ENCODE data around the gene SCCPDH.
"Not testable (repeated sequence)": the region's sequence is repeated elsewhere in the genome, so short reads cannot be mapped to it uniquely, and the experiment has no call there.

The SCCPDH gene

GRCh38 chr1:246798606-246799496, 74.6 kb downstream of the SCCPDH start:
- Histone ChIP-seq H3K9ac (ENCODE audit: low read depth in 1 of 2, low read length in 2 of 2) (no peak overlapping the region), H3K36me3 (ENCODE audit: control insufficient read depth in 1 of 2, insufficient read depth in 2 of 2, low read length in 2 of 2) (no peaks in the 10 kb centered on the region), H3K4me3 (ENCODE audit: low read depth in 1 of 2, low read length in 2 of 2) (no peak overlapping the region)

DNA sequence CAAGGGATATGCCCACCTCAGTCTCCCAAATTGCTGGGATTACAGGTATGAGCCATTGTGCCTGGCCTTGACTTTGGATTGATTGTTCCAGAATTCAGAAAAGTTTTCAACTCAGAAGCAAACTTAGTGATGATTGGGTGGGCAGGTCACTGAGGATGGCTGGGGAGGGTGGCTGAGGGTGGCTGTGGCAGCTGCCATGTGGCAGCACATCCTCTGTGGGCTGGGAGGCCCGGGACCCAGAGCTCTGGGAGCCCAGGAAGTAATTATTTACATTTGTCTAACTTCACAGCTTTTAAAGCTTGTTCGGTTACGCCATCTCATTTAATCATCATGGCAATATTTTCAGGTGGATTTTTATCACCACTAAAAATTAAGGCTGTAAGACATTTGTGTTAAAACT, 76.1 kb downstream of the SCCPDH start:
- H3K27ac ChIP-seq (ENCODE audit: low read depth, low read length) = no peak overlapping the region
- H3K36me3 ChIP-seq (ENCODE audit: control insufficient read depth in 1 of 2, insufficient read depth in 2 of 2, low read length in 2 of 2) = no peaks in the 10 kb centered on the region
- no peak overlapping the region for H3K9ac ChIP-seq (ENCODE audit: low read depth in 1 of 2, low read length in 2 of 2)
- H3K4me3 ChIP-seq (ENCODE audit: low read depth in 1 of 2, low read length in 2 of 2) = no peak overlapping the region
- H3K9me3 ChIP-seq (ENCODE audit: control insufficient read depth in 1 of 2, low read length in 2 of 2) = no peaks in the 10 kb centered on the region
- H3K4me1 ChIP-seq (ENCODE audit: control insufficient read depth in 1 of 2, insufficient read depth in 2 of 2, low read length in 2 of 2) = peaks cover 5 to 25% of the 10 kb centered on the region in 2 donors
- no peaks in the 10 kb centered on the region for H3K27me3 ChIP-seq (ENCODE audit: control insufficient read depth in 1 of 2, insufficient read depth in 2 of 2, low read length in 2 of 2)

More at GRCh38 chr1:246798606-246799496, 74.6 kb downstream of the SCCPDH start:
- peaks cover 12 to 37% of the 10 kb centered on the region in 2 donors for H3K4me1 ChIP-seq (ENCODE audit: control insufficient read depth in 1 of 2, insufficient read depth in 2 of 2, low read length in 2 of 2)
- H3K27ac ChIP-seq (ENCODE audit: low read depth, low read length) = no peak overlapping the region
- no peaks in the 10 kb centered on the region for H3K9me3 ChIP-seq (ENCODE audit: control insufficient read depth in 1 of 2, low read length in 2 of 2)
- no peaks in the 10 kb centered on the region for H3K27me3 ChIP-seq (ENCODE audit: control insufficient read depth in 1 of 2, insufficient read depth in 2 of 2, low read length in 2 of 2)

- H3K27ac ChIP-seq (ENCODE audit: low read depth, low read length) = no peak overlapping the region
- H3K27me3 ChIP-seq (ENCODE audit: control insufficient read depth in 1 of 2, insufficient read depth in 2 of 2, low read length in 2 of 2) = no peaks in the 10 kb centered on the region
- no peak overlapping the region for H3K4me3 ChIP-seq (ENCODE audit: low read depth in 1 of 2, low read length in 2 of 2)
- H3K9me3 ChIP-seq (ENCODE audit: control insufficient read depth in 1 of 2, low read length in 2 of 2) = no peaks in the 10 kb centered on the region
- H3K36me3 ChIP-seq (ENCODE audit: control insufficient read depth in 1 of 2, insufficient read depth in 2 of 2, low read length in 2 of 2) = no peaks in the 10 kb centered on the region
- peaks cover 5 to 21% of the 10 kb centered on the region in 2 donors for H3K4me1 ChIP-seq (ENCODE audit: control insufficient read depth in 1 of 2, insufficient read depth in 2 of 2, low read length in 2 of 2)
- no peak overlapping the region for H3K9ac ChIP-seq (ENCODE audit: low read depth in 1 of 2, low read length in 2 of 2)
Measured at GRCh38 chr1:246800756-246801155, 76.5 kb downstream of the SCCPDH start.

- Histone ChIP-seq H3K9me3 (ENCODE audit: control insufficient read depth in 1 of 2, low read length in 2 of 2) (no peaks in the 10 kb centered on the region), H3K4me1 (ENCODE audit: control insufficient read depth in 1 of 2, insufficient read depth in 2 of 2, low read length in 2 of 2) (peaks cover 5 to 19% of the 10 kb centered on the region in 2 donors), H3K36me3 (ENCODE audit: control insufficient read depth in 1 of 2, insufficient read depth in 2 of 2, low read length in 2 of 2) (no peaks in the 10 kb centered on the region), H3K27me3 (ENCODE audit: control insufficient read depth in 1 of 2, insufficient read depth in 2 of 2, low read length in 2 of 2) (no peaks in the 10 kb centered on the region), H3K9ac (ENCODE audit: low read depth in 1 of 2, low read length in 2 of 2) (no peak overlapping the region), H3K4me3 (ENCODE audit: low read depth in 1 of 2, low read length in 2 of 2) (no peak overlapping the region), H3K27ac (ENCODE audit: low read depth, low read length) (no peak overlapping the region)
Measured at GRCh38 chr1:246801241-246802020, 77.2 kb downstream of the SCCPDH start.

GRCh38 chr1:246803373-246803772, 79.2 kb downstream of the SCCPDH start:
- no peak overlapping the region for H3K4me3 ChIP-seq (ENCODE audit: low read depth in 1 of 2, low read length in 2 of 2)
- H3K4me1 ChIP-seq (ENCODE audit: control insufficient read depth in 1 of 2, insufficient read depth in 2 of 2, low read length in 2 of 2) = peaks cover 5 to 19% of the 10 kb centered on the region in 2 donors
- H3K27me3 ChIP-seq (ENCODE audit: control insufficient read depth in 1 of 2, insufficient read depth in 2 of 2, low read length in 2 of 2) = no peaks in the 10 kb centered on the region
- no peak overlapping the region for H3K9ac ChIP-seq (ENCODE audit: low read depth in 1 of 2, low read length in 2 of 2)
- H3K27ac ChIP-seq (ENCODE audit: low read depth, low read length) = no peak overlapping the region
- H3K36me3 ChIP-seq (ENCODE audit: control insufficient read depth in 1 of 2, insufficient read depth in 2 of 2, low read length in 2 of 2) = no peaks in the 10 kb centered on the region
- H3K9me3 ChIP-seq (ENCODE audit: control insufficient read depth in 1 of 2, low read length in 2 of 2) = no peaks in the 10 kb centered on the region

DNA sequence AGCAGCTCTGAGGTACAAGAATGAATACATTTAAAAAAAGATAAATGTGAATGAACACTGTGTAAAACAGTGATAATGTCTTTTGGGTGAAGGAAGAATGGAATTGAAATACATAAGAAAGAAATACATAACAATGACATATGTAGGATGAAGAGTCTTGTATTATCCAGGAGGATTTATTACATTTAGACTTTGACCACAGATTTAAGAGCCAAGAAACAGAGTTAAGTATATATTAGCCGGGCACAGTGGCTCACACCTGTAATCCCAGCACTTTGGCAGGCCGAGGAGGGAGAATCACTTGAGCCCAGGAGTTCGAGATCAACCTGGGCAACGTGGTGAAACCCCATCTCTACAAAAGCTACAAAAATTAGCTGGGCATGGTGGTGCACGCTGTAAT, 79.7 kb downstream of the SCCPDH start:
- Histone ChIP-seq H3K9me3 (ENCODE audit: control insufficient read depth in 1 of 2, low read length in 2 of 2) (no peaks in the 10 kb centered on the region), H3K9ac (ENCODE audit: low read depth in 1 of 2, low read length in 2 of 2) (no peak overlapping the region), H3K27me3 (ENCODE audit: control insufficient read depth in 1 of 2, insufficient read depth in 2 of 2, low read length in 2 of 2) (no peaks in the 10 kb centered on the region), H3K4me3 (ENCODE audit: low read depth in 1 of 2, low read length in 2 of 2) (no peak overlapping the region), H3K27ac (ENCODE audit: low read depth, low read length) (no peak overlapping the region), H3K36me3 (ENCODE audit: control insufficient read depth in 1 of 2, insufficient read depth in 2 of 2, low read length in 2 of 2) (no peaks in the 10 kb centered on the region), H3K4me1 (ENCODE audit: control insufficient read depth in 1 of 2, insufficient read depth in 2 of 2, low read length in 2 of 2) (peaks cover 5 to 19% of the 10 kb centered on the region in 2 donors)

DNA sequence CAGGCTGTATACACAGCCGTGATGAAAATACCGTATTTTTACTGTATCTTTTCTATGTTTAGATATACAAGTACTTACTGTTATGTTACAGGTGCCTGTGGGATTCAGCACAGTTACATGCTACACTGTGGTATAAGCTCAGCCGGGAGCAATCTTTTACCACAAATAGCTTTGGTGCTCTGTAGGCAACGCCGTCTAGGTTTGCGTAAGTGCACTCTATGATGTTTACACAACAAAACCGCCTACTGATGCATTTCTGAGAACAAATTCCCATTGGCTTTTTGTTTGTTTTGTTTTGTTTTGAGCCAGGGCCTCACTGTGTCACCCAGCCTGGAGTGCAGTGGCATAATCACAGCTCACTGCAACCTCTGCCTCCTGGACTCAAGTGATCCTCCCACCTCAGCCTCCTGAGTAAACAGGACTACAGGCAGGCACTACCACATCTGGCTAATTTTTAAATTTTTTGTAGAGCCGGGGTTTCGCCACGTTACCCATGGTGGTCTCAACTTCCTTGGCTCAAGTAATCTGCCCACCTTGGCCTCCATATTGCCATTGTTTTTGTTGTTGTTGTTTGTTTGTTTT, 81.0 kb downstream of the SCCPDH start:
- no peaks in the 10 kb centered on the region for H3K36me3 ChIP-seq (ENCODE audit: control insufficient read depth in 1 of 2, insufficient read depth in 2 of 2, low read length in 2 of 2)
- peaks cover 5 to 12% of the 10 kb centered on the region in 2 donors for H3K4me1 ChIP-seq (ENCODE audit: control insufficient read depth in 1 of 2, insufficient read depth in 2 of 2, low read length in 2 of 2)
- no peaks in the 10 kb centered on the region for H3K9me3 ChIP-seq (ENCODE audit: control insufficient read depth in 1 of 2, low read length in 2 of 2)
- H3K27ac ChIP-seq (ENCODE audit: low read depth, low read length) = no peak overlapping the region
- no peak overlapping the region for H3K9ac ChIP-seq (ENCODE audit: low read depth in 1 of 2, low read length in 2 of 2)
- no peaks in the 10 kb centered on the region for H3K27me3 ChIP-seq (ENCODE audit: control insufficient read depth in 1 of 2, insufficient read depth in 2 of 2, low read length in 2 of 2)
- no peak overlapping the region for H3K4me3 ChIP-seq (ENCODE audit: low read depth in 1 of 2, low read length in 2 of 2)

GRCh38 chr1:246809473-246809872, 85.3 kb downstream of the SCCPDH start:
- no peak overlapping the region for H3K9ac ChIP-seq (ENCODE audit: low read depth in 1 of 2, low read length in 2 of 2)
- no peak overlapping the region for H3K4me3 ChIP-seq (ENCODE audit: low read depth in 1 of 2, low read length in 2 of 2)
- no peaks in the 10 kb centered on the region for H3K4me1 ChIP-seq (ENCODE audit: control insufficient read depth in 1 of 2, insufficient read depth in 2 of 2, low read length in 2 of 2)
- no peaks in the 10 kb centered on the region for H3K9me3 ChIP-seq (ENCODE audit: control insufficient read depth in 1 of 2, low read length in 2 of 2)
- H3K36me3 ChIP-seq (ENCODE audit: control insufficient read depth in 1 of 2, insufficient read depth in 2 of 2, low read length in 2 of 2) = no peaks in the 10 kb centered on the region
- H3K27me3 ChIP-seq (ENCODE audit: control insufficient read depth in 1 of 2, insufficient read depth in 2 of 2, low read length in 2 of 2) = no peaks in the 10 kb centered on the region
- no peak overlapping the region for H3K27ac ChIP-seq (ENCODE audit: low read depth, low read length)

- Histone ChIP-seq H3K9ac (ENCODE audit: low read depth in 1 of 2, low read length in 2 of 2) (no peak overlapping the region), H3K36me3 (ENCODE audit: control insufficient read depth in 1 of 2, insufficient read depth in 2 of 2, low read length in 2 of 2) (no peaks in the 10 kb centered on the region), H3K27ac (ENCODE audit: low read depth, low read length) (no peak overlapping the region), H3K27me3 (ENCODE audit: control insufficient read depth in 1 of 2, insufficient read depth in 2 of 2, low read length in 2 of 2) (no peaks in the 10 kb centered on the region), H3K4me1 (ENCODE audit: control insufficient read depth in 1 of 2, insufficient read depth in 2 of 2, low read length in 2 of 2) (no peaks in the 10 kb centered on the region), H3K4me3 (ENCODE audit: low read depth in 1 of 2, low read length in 2 of 2) (no peak overlapping the region), H3K9me3 (ENCODE audit: control insufficient read depth in 1 of 2, low read length in 2 of 2) (no peaks in the 10 kb centered on the region)
Measured at GRCh38 chr1:246811985-246812384, 87.8 kb downstream of the SCCPDH start.

- not testable (repeated sequence) for H3K4me1 ChIP-seq (ENCODE audit: control insufficient read depth in 1 of 2, insufficient read depth in 2 of 2, low read length in 2 of 2); H3K27ac ChIP-seq (ENCODE audit: low read depth, low read length); H3K36me3 ChIP-seq (ENCODE audit: control insufficient read depth in 1 of 2, insufficient read depth in 2 of 2, low read length in 2 of 2); H3K27me3 ChIP-seq (ENCODE audit: control insufficient read depth in 1 of 2, insufficient read depth in 2 of 2, low read length in 2 of 2); H3K4me3 ChIP-seq (ENCODE audit: low read depth in 1 of 2, low read length in 2 of 2); H3K9ac ChIP-seq (ENCODE audit: low read depth in 1 of 2, low read length in 2 of 2); H3K9me3 ChIP-seq (ENCODE audit: control insufficient read depth in 1 of 2, low read length in 2 of 2)
Measured at GRCh38 chr1:246813325-246813724, 89.1 kb downstream of the SCCPDH start.

All from duodenal mucosa (tissue), 2 donors.